SK-N-SH treated with all-trans-retinoic acid at 6 μM for 48 hours (cell line): Measurements from ENCODE around the gene OTOG.

ENCODE experiments used
- ARNTL ChIP-seq: fragments of 450-650 bp; formaldehyde crosslinking; IDR thresholded peaks from 2 replicates; pipeline ENCODE4 v1.5.0; 2020; ENCODE audit warnings: low read depth, mild to moderate bottlenecking, moderate library complexity, borderline replicate concordance
- OSR1 ChIP-seq: fragments of 250-450 bp; sonication (Bioruptor Pico); IDR thresholded peaks from 2 replicates; pipeline ENCODE4 v1.8.0; 2022; ENCODE audit warnings: moderate library complexity, mild to moderate bottlenecking, inconsistent platforms
- PPARA ChIP-seq: fragments of 250-450 bp; sonication (Bioruptor Pico); IDR thresholded peaks from 2 replicates; pipeline ENCODE4 v1.5.0; 2020; ENCODE audit warnings: mild to moderate bottlenecking, borderline replicate concordance
- TCF4 ChIP-seq: fragments of 250-450 bp; sonication (Bioruptor Pico); IDR thresholded peaks from 2 replicates; pipeline ENCODE4 v1.8.0; 2021; ENCODE audit warnings: mild to moderate bottlenecking, moderate library complexity, borderline replicate concordance
- ZFP3 ChIP-seq: fragments of 250-450 bp; sonication (Bioruptor Pico); IDR thresholded peaks from 2 replicates; pipeline ENCODE4 v1.5.0; 2020; ENCODE audit warnings: mild to moderate bottlenecking, moderate library complexity
- ZNF565 ChIP-seq: fragments of 450-650 bp; formaldehyde crosslinking; conservative IDR thresholded peaks from 2 replicates; pipeline ENCODE4 v1.5.0; 2020; ENCODE audit warnings: low read depth, mild to moderate bottlenecking, moderate library complexity
- ZNF8 ChIP-seq: fragments of 450-650 bp; formaldehyde crosslinking; IDR thresholded peaks from 2 replicates; pipeline ENCODE4 v1.5.0; 2020; ENCODE audit warnings: mild to moderate bottlenecking, moderate library complexity
- TF ChIP-seq, protein P1 (sequence below): fragments of 250-450 bp; sonication (Bioruptor Pico); IDR thresholded peaks from 2 replicates; pipeline ENCODE4 v1.8.0; 2020; ENCODE audit warnings: mild to moderate bottlenecking, moderate library complexity, borderline replicate concordance
- TF ChIP-seq, protein P2 (sequence below): fragments of 250-450 bp; sonication (Bioruptor Pico); IDR thresholded peaks from 2 replicates; pipeline ENCODE4 v1.5.1; 2021; ENCODE audit warnings: mild to moderate bottlenecking, moderate library complexity

DNA sequence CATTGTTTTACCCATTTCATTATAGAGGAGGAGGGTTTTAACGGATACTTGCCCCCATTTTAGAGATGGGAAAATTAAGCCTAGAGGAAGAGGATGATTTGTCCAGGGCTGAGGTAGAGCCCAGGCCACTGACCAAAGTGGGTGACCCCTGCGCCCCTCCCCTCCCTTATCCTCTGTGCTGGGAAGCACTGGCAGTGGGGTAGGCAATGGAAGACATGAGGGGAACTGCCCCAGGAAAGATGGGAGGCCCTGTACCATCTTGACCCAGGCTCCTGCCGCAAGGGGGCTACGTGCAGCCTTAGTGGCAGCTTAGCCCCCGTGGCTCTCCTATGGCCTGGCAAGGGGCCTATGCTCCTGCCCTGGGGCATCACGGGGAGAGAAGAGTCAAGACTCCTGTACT is 95.9 kb downstream of the OTOG start:
- no peak for TF ChIP-seq ZFP3 (CRISPR knock-in tag)
- TF ChIP-seq, protein P1, sequence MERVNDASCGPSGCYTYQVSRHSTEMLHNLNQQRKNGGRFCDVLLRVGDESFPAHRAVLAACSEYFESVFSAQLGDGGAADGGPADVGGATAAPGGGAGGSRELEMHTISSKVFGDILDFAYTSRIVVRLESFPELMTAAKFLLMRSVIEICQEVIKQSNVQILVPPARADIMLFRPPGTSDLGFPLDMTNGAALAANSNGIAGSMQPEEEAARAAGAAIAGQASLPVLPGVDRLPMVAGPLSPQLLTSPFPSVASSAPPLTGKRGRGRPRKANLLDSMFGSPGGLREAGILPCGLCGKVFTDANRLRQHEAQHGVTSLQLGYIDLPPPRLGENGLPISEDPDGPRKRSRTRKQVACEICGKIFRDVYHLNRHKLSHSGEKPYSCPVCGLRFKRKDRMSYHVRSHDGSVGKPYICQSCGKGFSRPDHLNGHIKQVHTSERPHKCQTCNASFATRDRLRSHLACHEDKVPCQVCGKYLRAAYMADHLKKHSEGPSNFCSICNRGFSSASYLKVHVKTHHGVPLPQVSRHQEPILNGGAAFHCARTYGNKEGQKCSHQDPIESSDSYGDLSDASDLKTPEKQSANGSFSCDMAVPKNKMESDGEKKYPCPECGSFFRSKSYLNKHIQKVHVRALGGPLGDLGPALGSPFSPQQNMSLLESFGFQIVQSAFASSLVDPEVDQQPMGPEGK (CRISPR knock-in tag) = no peak
- TF ChIP-seq ZNF565 (CRISPR knock-in tag) = no peak
- no peak for TF ChIP-seq PPARA (CRISPR knock-in tag)
- no peak for TF ChIP-seq OSR1
- no peak for TF ChIP-seq ARNTL
- TF ChIP-seq ZNF8 (CRISPR knock-in tag) = no peak
- no peak for TF ChIP-seq TCF4 (CRISPR knock-in tag)
- TF ChIP-seq, protein P2, sequence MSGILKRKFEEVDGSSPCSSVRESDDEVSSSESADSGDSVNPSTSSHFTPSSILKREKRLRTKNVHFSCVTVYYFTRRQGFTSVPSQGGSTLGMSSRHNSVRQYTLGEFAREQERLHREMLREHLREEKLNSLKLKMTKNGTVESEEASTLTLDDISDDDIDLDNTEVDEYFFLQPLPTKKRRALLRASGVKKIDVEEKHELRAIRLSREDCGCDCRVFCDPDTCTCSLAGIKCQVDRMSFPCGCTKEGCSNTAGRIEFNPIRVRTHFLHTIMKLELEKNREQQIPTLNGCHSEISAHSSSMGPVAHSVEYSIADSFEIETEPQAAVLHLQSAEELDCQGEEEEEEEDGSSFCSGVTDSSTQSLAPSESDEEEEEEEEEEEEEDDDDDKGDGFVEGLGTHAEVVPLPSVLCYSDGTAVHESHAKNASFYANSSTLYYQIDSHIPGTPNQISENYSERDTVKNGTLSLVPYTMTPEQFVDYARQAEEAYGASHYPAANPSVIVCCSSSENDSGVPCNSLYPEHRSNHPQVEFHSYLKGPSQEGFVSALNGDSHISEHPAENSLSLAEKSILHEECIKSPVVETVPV (CRISPR knock-in tag) = no peak
